Naive thymus-derived CD4-positive, alpha-beta T cell (primary cell): ENCODE results near the gene MKRN2OS. TPM values are rescaled to one million over a fixed set of nuclear protein-coding genes. Genes with fewer than 3 reads are reported as not detected.

Experiments used
- ATAC-seq: fragments of 150-1000 bp; cut with Tn5 transposase; 2 replicates; pipeline ENCODE4 v1.10.0; 2021; ENCODE audit warnings: mild to moderate bottlenecking, moderate library complexity
- CTCF ChIA-PET: fragments of 350-600 bp; sonication (Branson Sonifier 250); formaldehyde crosslinking; loops from one replicate; lab custom pipeline; 2021; ENCODE audit warnings: antibody characterized with exemption; lab: Charles Lee
- POLR2A ChIA-PET: fragments of 350-600 bp; sonication (Branson Sonifier 250); formaldehyde crosslinking; loops from one replicate; lab custom pipeline; 2021; ENCODE audit warnings: antibody characterized with exemption, inconsistent platforms; lab: Charles Lee
- DNase-seq, 9 donors: peaks; one replicate each; pipeline versions ENCODE4 v3.0.0 to v3.0.0-alpha.2; 2020 to 2022; ENCODE audit warnings: mixed read lengths in 1 of 9
- H3K27ac ChIP-seq: one replicate; pipeline ENCODE4 v1.7.0; 2013; ENCODE audit warnings: mild to moderate bottlenecking, low read depth, low read length, moderate library complexity
- H3K27me3 ChIP-seq, 2 donors: one replicate each; pipeline ENCODE4 v1.7.0; 2013; ENCODE audit warnings: low read length in 2 of 2, mild to moderate bottlenecking in 2 of 2, moderate library complexity in 2 of 2; ENCODE audit not compliant: control insufficient read depth in 2 of 2, insufficient read depth in 2 of 2
- H3K36me3 ChIP-seq, 3 experiments: 1 replicate in 2 of 3; 2 replicates in 1 of 3; pipeline ENCODE4 v1.7.0; 2013; ENCODE audit warnings: low read length in 3 of 3, mild to moderate bottlenecking in 3 of 3, moderate library complexity in 1 of 3; ENCODE audit not compliant: insufficient read depth in 3 of 3, control insufficient read depth in 2 of 3
- H3K4me1 ChIP-seq, 2 donors: one replicate each; pipeline ENCODE4 v1.7.0; 2013; ENCODE audit warnings: low read length in 2 of 2, mild to moderate bottlenecking in 2 of 2, moderate library complexity in 1 of 2; ENCODE audit not compliant: control insufficient read depth in 2 of 2, insufficient read depth in 2 of 2
- H3K4me3 ChIP-seq: 2 replicates; pipeline ENCODE4 v1.7.0; 2013; ENCODE audit warnings: mild to moderate bottlenecking, low read length
- H3K9me3 ChIP-seq, 3 experiments: 1 replicate in 2 of 3; 2 replicates in 1 of 3; pipeline ENCODE4 v1.7.0; 2013; ENCODE audit warnings: low read length in 3 of 3; ENCODE audit not compliant: control insufficient read depth in 2 of 3
- H3K27ac Mint-ChIP-seq, 9 donors: one replicate each; pipeline ENCODE4 v1.8.0; 2020 to 2022; ENCODE audit warnings: mixed read lengths in 9 of 9, mild to moderate bottlenecking in 8 of 9, moderate library complexity in 5 of 9, inconsistent platforms in 2 of 9
- H3K27me3 Mint-ChIP-seq, 5 donors: one replicate each; pipeline ENCODE4 v1.8.0; 2021 to 2022; ENCODE audit warnings: mixed read lengths in 5 of 5, mild to moderate bottlenecking in 1 of 5
- H3K36me3 Mint-ChIP-seq, 5 donors: one replicate each; pipeline ENCODE4 v1.8.0; 2020 to 2022; ENCODE audit warnings: mixed read lengths in 5 of 5, mild to moderate bottlenecking in 3 of 5, inconsistent platforms in 1 of 5
- H3K4me1 Mint-ChIP-seq, 7 donors: one replicate each; pipeline ENCODE4 v1.8.0; 2020 to 2022; ENCODE audit warnings: mixed read lengths in 7 of 7, mild to moderate bottlenecking in 3 of 7, inconsistent platforms in 1 of 7
- H3K4me3 Mint-ChIP-seq, 10 donors: one replicate each; pipeline ENCODE4 v1.8.0; 2020 to 2022; ENCODE audit warnings: mild to moderate bottlenecking in 10 of 10, mixed read lengths in 10 of 10, moderate library complexity in 6 of 10, inconsistent platforms in 2 of 10
- H3K9me3 Mint-ChIP-seq, 11 donors: one replicate each; pipeline ENCODE4 v1.8.0; 2020 to 2022; ENCODE audit warnings: mixed read lengths in 11 of 11, mild to moderate bottlenecking in 4 of 11, inconsistent platforms in 1 of 11, moderate library complexity in 1 of 11
- intact Hi-C, 2 donors: fragments of 100-400 bp; cut with micrococcal nuclease; formaldehyde crosslinking; loops; one replicate each; pipeline ENCODE4 v1.15.1; 2023
- polyA plus RNA-seq, 2 donors: library from polyadenylated mRNA; unstranded; fragments of 300-500 nt; fragmentation: Illumina TruSeq; gene quantifications; one replicate each; pipeline ENCODE4 v1.2.3, GENCODE V29; 2021
- total RNA-seq, 6 experiments: library from RNA in 5 of 6; stranded (reverse) in 5 of 6; gene quantifications; 1 replicate in 5 of 6; 2 replicates in 1 of 6; pipeline ENCODE4 v1.2.3 and lab custom pipeline; 2021 to 2026

The MKRN2OS gene
- total and polyA plus RNA-seq, 7 experiments from 2014 or later, result not detected

GRCh38 chr3:12579456-12579855 lies 34.2 kb upstream of the MKRN2OS start:
- Histone ChIP-seq H3K4me1 (no peaks in the 10 kb centered on the region), H3K27ac (no peak overlapping the region), H3K4me3 (no peak overlapping the region), H3K9me3 (peaks cover 0 to 7% (median 0%) of the 10 kb centered on the region in 3 experiments), H3K36me3 (peaks cover 6 to 96% (median 18%) of the 10 kb centered on the region in 3 experiments), H3K27me3 (no peaks in the 10 kb centered on the region)
- ATAC-seq (no peak), DNase-seq (no peak)
- Mint-ChIP-seq H3K4me1 (peaks cover 0 to 4% (median 0%) of the 10 kb centered on the region in 7 donors), H3K9me3 (peaks cover 0 to 17% (median 8%) of the 10 kb centered on the region in 11 donors), H3K36me3 (peaks cover 22 to 77% (median 46%) of the 10 kb centered on the region in 5 donors), H3K27ac (peak overlapping the region in 8 of 9 donors; percentile 59 to 78 (median 67)), H3K4me3 (no peak overlapping the region), H3K27me3 (no peaks in the 10 kb centered on the region)
- ChIA-PET POLR2A (no interaction called here), CTCF (no interaction called here)
- intact Hi-C loops, result no loop called here

GRCh38 chr3:12578742-12579141 lies 33.4 kb upstream of the MKRN2OS start:
- Histone ChIP-seq H3K27me3 (no peaks in the 10 kb centered on the region), H3K27ac (no peak overlapping the region), H3K9me3 (peaks cover 0 to 7% (median 0%) of the 10 kb centered on the region in 3 experiments), H3K36me3 (peaks cover 12 to 96% (median 23%) of the 10 kb centered on the region in 3 experiments), H3K4me1 (no peaks in the 10 kb centered on the region), H3K4me3 (no peak overlapping the region)
- peak overlapping the region in 3 of 9 donors; percentile 6 to 48 (median 28) for H3K27ac Mint-ChIP-seq
- no peaks in the 10 kb centered on the region for H3K27me3 Mint-ChIP-seq
- DNase-seq (no peak), ATAC-seq (no peak)
- H3K36me3 Mint-ChIP-seq, result peaks cover 22 to 77% (median 52%) of the 10 kb centered on the region in 5 donors
- H3K4me3 Mint-ChIP-seq, result no peak overlapping the region
- CTCF ChIA-PET, result no interaction called here
- peaks cover 0 to 17% (median 8%) of the 10 kb centered on the region in 11 donors for H3K9me3 Mint-ChIP-seq
- peaks cover 0 to 4% (median 0%) of the 10 kb centered on the region in 7 donors for H3K4me1 Mint-ChIP-seq
- intact Hi-C loops, result no loop called here
- POLR2A ChIA-PET, result interaction anchor here (0.9 to 1.1 kb wide), 2 partner anchors 9 to 85 kb away, joined by 3 to 5 read pairs; partner anchors contain the start of gene RAF1

DNA sequence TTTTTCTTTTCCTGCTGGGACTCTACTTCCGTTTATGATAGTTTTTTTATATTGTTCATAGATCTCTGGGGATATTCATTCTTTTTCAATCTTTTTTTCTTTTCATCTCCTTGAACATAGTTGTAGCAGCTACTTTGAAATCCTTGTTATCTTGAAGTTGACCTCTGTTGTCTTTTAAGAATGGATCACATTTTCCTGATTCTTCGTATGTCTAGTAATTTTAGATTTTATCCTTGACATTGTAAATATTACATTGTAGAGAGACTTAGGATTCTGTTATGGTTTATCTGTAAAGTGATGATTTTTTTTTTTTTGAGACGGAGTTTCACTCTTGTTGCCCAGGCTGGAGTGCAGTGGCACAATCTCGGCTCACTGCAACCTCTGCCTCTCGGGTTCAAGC lies 32.1 kb upstream of the MKRN2OS start:
- peaks cover 21 to 96% (median 25%) of the 10 kb centered on the region in 3 experiments for H3K36me3 ChIP-seq

DNA sequence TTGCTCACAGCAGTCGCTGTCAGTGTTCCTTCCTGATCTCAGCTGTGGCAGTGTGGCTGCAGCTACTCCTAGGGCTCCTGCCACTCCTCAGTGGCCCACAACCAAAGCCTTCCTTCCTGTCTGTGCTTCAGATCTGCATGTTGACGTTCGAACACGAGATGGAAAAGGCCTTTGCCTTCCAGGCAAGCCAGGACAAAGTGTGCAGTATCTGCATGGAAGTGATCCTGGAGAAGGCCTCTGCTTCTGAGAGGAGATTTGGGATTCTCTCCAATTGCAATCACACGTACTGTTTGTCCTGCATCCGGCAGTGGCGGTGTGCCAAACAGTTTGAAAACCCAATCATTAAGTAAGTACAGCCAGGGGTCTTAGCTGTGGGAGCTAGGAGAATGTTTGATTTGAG lies 29.4 kb upstream of the MKRN2OS start:
- ATAC-seq (no peak), DNase-seq (no peak)
- Mint-ChIP-seq H3K4me3 (no peak overlapping the region), H3K27me3 (no peaks in the 10 kb centered on the region), H3K36me3 (peaks cover 28 to 89% (median 74%) of the 10 kb centered on the region in 5 donors), H3K4me1 (no peaks in the 10 kb centered on the region), H3K9me3 (peaks cover 0 to 17% (median 8%) of the 10 kb centered on the region in 11 donors), H3K27ac (no peak overlapping the region)
- Histone ChIP-seq H3K27ac (no peak overlapping the region), H3K9me3 (peaks cover 0 to 7% (median 0%) of the 10 kb centered on the region in 3 experiments), H3K36me3 (peaks cover 26 to 98% (median 35%) of the 10 kb centered on the region in 3 experiments), H3K27me3 (no peaks in the 10 kb centered on the region), H3K4me3 (no peak overlapping the region), H3K4me1 (no peaks in the 10 kb centered on the region)
- intact Hi-C loops, result no loop called here
- ChIA-PET CTCF (no interaction called here), POLR2A (interaction anchor here (0.6 kb wide), 1 partner anchor 14 kb away, joined by 3 read pairs; no protein-coding TSS in a partner anchor)

More for the DNA sequence above, 32.1 kb upstream of the MKRN2OS start:
- no peaks in the 10 kb centered on the region for H3K27me3 ChIP-seq
- Mint-ChIP-seq H3K9me3 (peaks cover 0 to 17% (median 8%) of the 10 kb centered on the region in 11 donors), H3K4me3 (no peak overlapping the region), H3K4me1 (peaks cover 0 to 4% (median 0%) of the 10 kb centered on the region in 7 donors), H3K27ac (peak overlapping the region in 3 of 9 donors; percentile 7 to 32 (median 25)), H3K36me3 (peaks cover 22 to 79% (median 53%) of the 10 kb centered on the region in 5 donors), H3K27me3 (no peaks in the 10 kb centered on the region)
- CTCF ChIA-PET, result interaction anchor here (0.7 kb wide), 1 partner anchor 1663 kb away, joined by 6 read pairs; no protein-coding TSS in a partner anchor
- H3K4me1 ChIP-seq, result no peaks in the 10 kb centered on the region
- H3K27ac ChIP-seq, result no peak overlapping the region
- H3K4me3 ChIP-seq, result no peak overlapping the region
- DNase-seq, result no peak
- peaks cover 0 to 7% (median 0%) of the 10 kb centered on the region in 3 experiments for H3K9me3 ChIP-seq
- POLR2A ChIA-PET, result interaction anchor here (0.6 kb wide), 1 partner anchor 1289 kb away, joined by 3 read pairs; no protein-coding TSS in a partner anchor
- intact Hi-C loops, result no loop called here
- no peak for ATAC-seq

DNA sequence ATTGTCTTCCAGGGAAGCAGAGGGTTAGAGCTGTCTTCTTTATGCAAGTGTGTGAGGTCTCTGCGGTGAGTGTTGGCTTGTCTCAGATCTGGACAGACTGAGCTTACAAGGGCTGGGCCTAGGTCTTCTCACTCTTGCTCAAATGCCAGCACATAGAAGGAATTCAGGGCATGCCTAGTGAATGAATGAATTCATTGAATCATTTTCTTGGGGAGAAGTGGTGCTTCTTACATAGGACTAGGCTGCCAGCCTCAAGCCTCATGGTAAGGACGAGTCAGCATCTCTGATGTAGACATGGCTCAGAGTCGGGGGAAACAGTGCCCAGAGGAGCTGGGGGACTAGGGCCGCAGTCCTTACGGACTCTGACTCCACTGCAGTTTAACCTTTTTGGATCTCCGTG lies 28.8 kb upstream of the MKRN2OS start:
- Mint-ChIP-seq H3K4me3 (no peak overlapping the region), H3K36me3 (peaks cover 28 to 88% (median 70%) of the 10 kb centered on the region in 5 donors), H3K27me3 (no peaks in the 10 kb centered on the region), H3K9me3 (peaks cover 0 to 17% (median 8%) of the 10 kb centered on the region in 11 donors), H3K4me1 (no peaks in the 10 kb centered on the region), H3K27ac (peak overlapping the region in 1 of 9 donors; percentile 73)
- peaks cover 0 to 7% (median 0%) of the 10 kb centered on the region in 3 experiments for H3K9me3 ChIP-seq
- H3K36me3 ChIP-seq, result peaks cover 26 to 96% (median 35%) of the 10 kb centered on the region in 3 experiments
- no peak overlapping the region for H3K27ac ChIP-seq
- CTCF ChIA-PET, result no interaction called here
- DNase-seq (no peak), ATAC-seq (no peak)
- H3K27me3 ChIP-seq, result no peaks in the 10 kb centered on the region
- POLR2A ChIA-PET, result no interaction called here
- H3K4me1 ChIP-seq, result no peaks in the 10 kb centered on the region
- no peak overlapping the region for H3K4me3 ChIP-seq
- intact Hi-C loops, result no loop called here

- intact Hi-C loops, result no loop called here
- Mint-ChIP-seq H3K27me3 (no peaks in the 10 kb centered on the region), H3K27ac (peak overlapping the region in 1 of 9 donors; percentile 30), H3K4me3 (no peak overlapping the region), H3K4me1 (peaks cover 0 to 15% (median 8%) of the 10 kb centered on the region in 7 donors), H3K36me3 (peaks cover 21 to 76% (median 69%) of the 10 kb centered on the region in 5 donors), H3K9me3 (peaks cover 0 to 17% (median 5%) of the 10 kb centered on the region in 11 donors)
- no peak for DNase-seq
- Histone ChIP-seq H3K36me3 (peaks cover 26 to 79% (median 35%) of the 10 kb centered on the region in 3 experiments), H3K9me3 (peaks cover 0 to 7% (median 0%) of the 10 kb centered on the region in 3 experiments), H3K27ac (no peak overlapping the region), H3K4me1 (no peaks in the 10 kb centered on the region), H3K4me3 (no peak overlapping the region), H3K27me3 (no peaks in the 10 kb centered on the region)
- ChIA-PET POLR2A (no interaction called here), CTCF (no interaction called here)
- no peak for ATAC-seq
Measured at GRCh38 chr3:12571986-12572385, 26.7 kb upstream of the MKRN2OS start.
